PFSK-1 (cell line): Measurements from ENCODE around the gene ZCCHC2.

Experiments used
- SIN3A ChIP-seq: IDR thresholded peaks from 2 replicates; pipeline ENCODE4 v1.6.1; 2012; ENCODE audit warnings: mild to moderate bottlenecking, low read length, moderate library complexity, borderline replicate concordance; ENCODE audit not compliant: insufficient read depth
- TAF1 ChIP-seq: IDR thresholded peaks from 2 replicates; pipeline ENCODE4 v1.6.1; 2012; ENCODE audit warnings: low read length, control low read depth, borderline replicate concordance; ENCODE audit not compliant: insufficient read depth
- TF ChIP-seq, protein P1 (sequence below), 2 experiments: IDR thresholded peaks; 2 replicates each; pipeline versions ENCODE4 v1.6.1 to v1.8.0; 2011 to 2012; ENCODE audit warnings: low read depth in 2 of 2, low read length in 2 of 2, control low read depth in 1 of 2, inconsistent platforms in 1 of 2, mild to moderate bottlenecking in 1 of 2, moderate library complexity in 1 of 2; ENCODE audit not compliant: insufficient read depth in 1 of 2

DNA sequence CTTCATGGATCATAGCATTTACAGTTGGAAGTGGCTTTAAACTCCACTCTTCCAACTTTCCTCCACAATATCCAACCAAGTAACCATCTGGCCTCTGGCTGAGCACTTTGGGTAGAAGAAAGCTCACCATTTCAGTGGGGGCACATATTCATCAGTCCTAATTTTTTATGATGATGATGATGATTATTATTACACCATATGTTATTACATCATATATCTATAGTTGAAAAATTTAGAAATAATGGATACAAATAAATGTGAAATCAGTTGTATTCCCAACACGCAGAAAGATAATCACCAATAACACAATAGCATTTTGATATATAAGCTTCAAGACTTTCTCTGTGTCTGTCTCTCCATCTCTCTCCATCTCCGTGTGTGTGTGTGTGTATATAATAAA, 26.6 kb upstream of the ZCCHC2 start:
- TF ChIP-seq, protein P1, sequence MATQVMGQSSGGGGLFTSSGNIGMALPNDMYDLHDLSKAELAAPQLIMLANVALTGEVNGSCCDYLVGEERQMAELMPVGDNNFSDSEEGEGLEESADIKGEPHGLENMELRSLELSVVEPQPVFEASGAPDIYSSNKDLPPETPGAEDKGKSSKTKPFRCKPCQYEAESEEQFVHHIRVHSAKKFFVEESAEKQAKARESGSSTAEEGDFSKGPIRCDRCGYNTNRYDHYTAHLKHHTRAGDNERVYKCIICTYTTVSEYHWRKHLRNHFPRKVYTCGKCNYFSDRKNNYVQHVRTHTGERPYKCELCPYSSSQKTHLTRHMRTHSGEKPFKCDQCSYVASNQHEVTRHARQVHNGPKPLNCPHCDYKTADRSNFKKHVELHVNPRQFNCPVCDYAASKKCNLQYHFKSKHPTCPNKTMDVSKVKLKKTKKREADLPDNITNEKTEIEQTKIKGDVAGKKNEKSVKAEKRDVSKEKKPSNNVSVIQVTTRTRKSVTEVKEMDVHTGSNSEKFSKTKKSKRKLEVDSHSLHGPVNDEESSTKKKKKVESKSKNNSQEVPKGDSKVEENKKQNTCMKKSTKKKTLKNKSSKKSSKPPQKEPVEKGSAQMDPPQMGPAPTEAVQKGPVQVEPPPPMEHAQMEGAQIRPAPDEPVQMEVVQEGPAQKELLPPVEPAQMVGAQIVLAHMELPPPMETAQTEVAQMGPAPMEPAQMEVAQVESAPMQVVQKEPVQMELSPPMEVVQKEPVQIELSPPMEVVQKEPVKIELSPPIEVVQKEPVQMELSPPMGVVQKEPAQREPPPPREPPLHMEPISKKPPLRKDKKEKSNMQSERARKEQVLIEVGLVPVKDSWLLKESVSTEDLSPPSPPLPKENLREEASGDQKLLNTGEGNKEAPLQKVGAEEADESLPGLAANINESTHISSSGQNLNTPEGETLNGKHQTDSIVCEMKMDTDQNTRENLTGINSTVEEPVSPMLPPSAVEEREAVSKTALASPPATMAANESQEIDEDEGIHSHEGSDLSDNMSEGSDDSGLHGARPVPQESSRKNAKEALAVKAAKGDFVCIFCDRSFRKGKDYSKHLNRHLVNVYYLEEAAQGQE (IDR thresholded peaks at IDR 0.05; ENCODE audit: insufficient read depth in 1 of 2, low read depth in 2 of 2, low read length in 2 of 2) = no peak
- no peak for TF ChIP-seq TAF1
- no peak for TF ChIP-seq SIN3A
